CD4-positive, alpha-beta T cell treated with Interleukin-17A for 1 hour (primary cell): ENCODE data around the gene ZFHX3.

Experiments used
- DNase-seq: peaks from one replicate; pipeline ENCODE4 v3.0.0-alpha.2; 2020

ZFHX3 gene

DNA sequence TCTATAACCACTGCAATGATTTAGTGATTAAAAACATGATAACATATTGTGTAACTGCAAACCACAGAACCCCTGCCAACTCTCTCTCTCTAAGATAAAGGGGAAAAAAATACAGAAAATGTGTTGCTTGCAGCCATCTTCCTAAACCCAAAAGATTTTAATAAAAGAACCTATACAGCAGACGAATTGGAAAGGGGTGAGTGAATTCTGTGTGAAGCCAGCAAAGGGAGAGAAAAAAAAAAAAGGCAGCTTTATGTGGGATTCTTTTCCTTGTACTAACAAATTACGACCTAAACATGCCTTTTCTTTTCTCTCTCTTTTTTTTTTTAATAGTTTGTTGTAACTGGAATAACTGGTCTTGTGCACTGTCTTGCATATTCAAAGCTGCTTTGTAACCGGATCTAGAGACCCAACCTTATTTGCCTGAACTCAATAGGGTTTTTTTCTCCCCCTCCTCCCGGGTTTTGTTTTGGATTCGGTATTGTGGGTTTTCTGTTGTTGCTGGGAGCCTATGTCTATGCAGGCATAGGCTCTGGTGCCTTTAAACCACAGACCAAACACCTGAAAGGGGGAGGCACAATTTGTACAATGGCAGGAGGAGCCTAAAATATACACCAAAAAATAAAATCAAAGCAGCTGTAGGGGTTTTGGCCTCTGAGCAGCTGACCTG is 7.0 kb upstream of the ZFHX3 start:
- no peak for DNase-seq

DNA sequence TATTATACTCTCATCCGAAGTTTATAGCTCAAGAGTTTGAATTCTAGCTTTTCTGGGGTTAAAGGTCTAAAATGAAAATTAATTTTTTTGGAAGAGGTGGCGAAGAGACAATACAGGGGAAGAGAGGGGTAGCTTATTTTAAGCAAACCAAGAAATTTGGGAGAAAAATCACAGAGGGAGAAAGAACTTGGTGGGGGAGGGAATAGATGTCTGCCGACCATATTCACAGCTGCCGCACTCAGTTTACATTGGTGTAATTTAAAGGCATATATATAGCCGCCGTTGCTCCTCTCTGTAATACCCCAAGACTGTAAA is 6.5 kb upstream of the ZFHX3 start:
- no peak for DNase-seq

- no peak for DNase-seq
Observed at GRCh38 chr16:73054125-73054484, 6.2 kb upstream of the ZFHX3 start.

- DNase-seq = no peak
Observed at GRCh38 chr16:73053364-73054124, 5.6 kb upstream of the ZFHX3 start.

DNA sequence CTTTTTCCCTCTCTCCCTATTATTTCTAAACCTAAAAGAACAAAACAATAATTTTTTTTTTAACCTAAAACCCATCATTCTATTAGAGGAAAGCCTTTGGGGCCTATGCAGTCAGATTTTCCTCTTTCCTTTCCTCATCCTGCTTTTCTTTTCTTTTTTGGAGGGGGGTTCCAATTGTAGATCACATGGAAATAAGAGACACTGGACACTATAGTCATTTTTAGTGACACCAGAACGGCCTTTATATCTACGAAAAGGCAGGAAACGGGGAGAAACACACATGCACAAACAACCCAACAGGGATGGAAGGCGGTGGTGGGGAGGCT is 5.1 kb upstream of the ZFHX3 start:
- DNase-seq = no peak

DNA sequence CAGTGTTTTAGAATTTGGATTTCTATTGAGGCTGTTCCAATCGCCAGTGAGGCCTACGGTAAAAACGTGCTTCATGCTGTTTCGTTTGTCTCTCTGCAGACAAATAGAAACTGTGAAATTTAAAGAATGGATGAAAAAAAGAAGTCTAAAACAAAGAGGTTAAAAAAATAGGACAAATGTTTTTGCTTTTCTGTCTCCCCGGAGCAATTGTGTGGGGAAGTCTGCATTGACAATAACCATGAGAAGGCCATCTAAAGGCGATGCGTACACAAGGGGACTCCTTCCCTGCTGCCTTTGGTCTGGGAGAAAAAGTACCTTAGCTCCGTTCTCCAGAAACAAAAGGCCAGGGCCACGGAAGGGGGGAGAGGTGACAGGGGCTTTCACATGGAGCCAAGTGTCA is 4.6 kb upstream of the ZFHX3 start:
- no peak for DNase-seq

DNA sequence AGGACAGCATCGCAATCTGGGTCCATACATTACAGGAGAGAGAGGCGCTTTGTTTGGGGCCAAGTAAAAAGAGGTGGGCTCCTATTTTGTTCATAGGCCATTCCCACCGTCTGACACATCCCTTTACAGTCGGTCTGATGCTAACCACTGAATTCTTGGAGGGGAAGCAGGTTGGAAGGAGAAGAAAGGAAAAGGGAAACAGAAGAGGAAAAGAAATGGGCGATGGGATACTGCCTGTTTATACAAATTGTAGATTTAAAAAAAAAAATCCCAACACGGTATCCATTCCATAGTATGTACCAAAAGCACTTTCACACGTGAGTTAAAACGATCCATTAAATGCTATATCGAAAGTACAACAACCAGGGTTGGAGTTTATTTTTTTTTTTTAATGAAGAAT is 4.0 kb upstream of the ZFHX3 start:
- no peak for DNase-seq

GRCh38 chr16:73051226-73051625 is 3.3 kb upstream of the ZFHX3 start:
- no peak for DNase-seq

DNA sequence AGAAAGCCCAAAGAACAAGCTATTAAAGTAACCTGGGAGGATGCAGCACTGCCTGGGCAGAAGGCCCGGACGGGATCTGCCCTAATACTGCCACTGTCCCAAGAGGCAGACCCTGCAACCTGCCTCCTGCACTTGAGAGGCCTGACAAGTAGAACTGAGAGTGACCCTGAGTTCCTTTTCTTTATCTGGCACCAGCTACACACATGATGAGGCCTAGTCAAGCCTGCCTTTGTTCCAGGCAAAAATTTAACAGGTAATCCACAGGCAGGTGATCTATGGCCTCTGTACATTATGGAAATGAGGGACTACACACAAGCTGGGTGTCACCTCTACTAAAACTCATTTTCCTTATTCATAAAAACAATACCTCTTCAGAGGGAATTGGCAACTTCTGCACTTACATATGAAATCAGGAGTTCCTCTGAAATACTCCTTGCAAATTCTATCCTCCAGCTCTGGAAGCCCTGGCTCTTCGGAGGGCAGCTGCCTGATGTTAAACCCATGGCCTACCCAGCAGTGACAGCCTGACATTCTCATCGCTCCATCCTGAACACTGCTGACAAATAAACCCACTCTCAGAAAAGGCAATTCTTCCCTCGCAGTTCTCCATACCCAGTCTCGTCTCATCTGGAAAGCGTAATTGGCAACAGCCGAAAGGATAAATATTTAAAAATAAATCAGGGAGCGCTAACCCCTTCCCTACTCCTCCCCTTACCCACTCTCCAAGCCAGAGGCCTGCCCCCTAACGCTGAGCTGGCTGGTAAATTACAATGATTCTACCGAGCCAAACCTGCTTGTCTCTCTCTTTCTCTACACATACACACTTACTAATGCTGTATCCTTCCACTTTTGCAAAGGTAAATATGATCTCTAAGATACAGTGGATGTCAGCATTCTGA is 2.5 kb upstream of the ZFHX3 start:
- DNase-seq = no peak

- DNase-seq = no peak
Observed at GRCh38 chr16:73049511-73049910, 1.6 kb upstream of the ZFHX3 start.

DNA sequence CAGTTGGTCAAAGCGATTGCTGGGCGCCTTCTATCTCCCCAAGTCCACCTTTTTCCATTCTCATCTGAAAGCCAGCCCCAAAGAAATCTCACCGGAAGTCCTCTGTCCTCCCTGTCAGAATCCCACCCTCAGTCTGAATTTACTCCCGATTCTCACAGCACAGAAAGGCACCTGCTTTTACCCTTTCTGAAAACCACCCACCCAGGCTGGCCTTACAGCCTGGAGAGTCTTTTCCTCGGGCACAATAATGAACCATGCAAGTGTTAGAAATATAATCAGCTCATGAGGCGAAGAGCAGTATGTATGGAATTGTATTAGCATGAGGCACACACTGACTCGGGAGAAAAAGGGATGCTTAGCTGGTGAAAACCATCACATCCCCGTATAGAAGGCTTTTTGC is 1.2 kb upstream of the ZFHX3 start:
- no peak for DNase-seq

GRCh38 chr16:73048292-73049080 is 558 bp upstream of the ZFHX3 start:
- no peak for DNase-seq

DNA sequence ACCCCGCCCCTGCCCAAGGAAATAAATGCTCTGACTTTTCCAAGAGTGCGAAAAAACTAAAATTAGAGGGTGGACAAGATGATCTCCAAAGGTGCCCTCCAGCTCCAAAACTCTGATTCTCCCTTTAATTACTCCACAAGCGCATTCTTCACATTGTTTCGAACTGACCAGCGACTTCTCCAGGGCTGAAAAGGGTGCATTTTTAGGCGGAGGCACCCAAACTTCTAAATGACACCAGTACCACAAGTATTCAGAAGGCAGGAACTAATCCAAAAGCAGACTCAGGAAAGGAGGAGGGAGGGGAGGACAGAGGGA is 750 bp downstream of the ZFHX3 start:
- no peak for DNase-seq

GRCh38 chr16:73046849-73047214 is 1.1 kb downstream of the ZFHX3 start:
- DNase-seq = no peak

GRCh38 chr16:73046202-73046848 is 1.6 kb downstream of the ZFHX3 start:
- no peak for DNase-seq

GRCh38 chr16:73043828-73044467 is 4.0 kb downstream of the ZFHX3 start:
- DNase-seq = no peak

GRCh38 chr16:73042807-73043206 is 5.1 kb downstream of the ZFHX3 start:
- no peak for DNase-seq

- no peak for DNase-seq
Observed at GRCh38 chr16:73041676-73042075, 6.3 kb downstream of the ZFHX3 start.

GRCh38 chr16:73040735-73041402 is 7.1 kb downstream of the ZFHX3 start:
- DNase-seq = no peak

- DNase-seq = no peak
Observed at GRCh38 chr16:73040136-73040535, 7.8 kb downstream of the ZFHX3 start.

DNA sequence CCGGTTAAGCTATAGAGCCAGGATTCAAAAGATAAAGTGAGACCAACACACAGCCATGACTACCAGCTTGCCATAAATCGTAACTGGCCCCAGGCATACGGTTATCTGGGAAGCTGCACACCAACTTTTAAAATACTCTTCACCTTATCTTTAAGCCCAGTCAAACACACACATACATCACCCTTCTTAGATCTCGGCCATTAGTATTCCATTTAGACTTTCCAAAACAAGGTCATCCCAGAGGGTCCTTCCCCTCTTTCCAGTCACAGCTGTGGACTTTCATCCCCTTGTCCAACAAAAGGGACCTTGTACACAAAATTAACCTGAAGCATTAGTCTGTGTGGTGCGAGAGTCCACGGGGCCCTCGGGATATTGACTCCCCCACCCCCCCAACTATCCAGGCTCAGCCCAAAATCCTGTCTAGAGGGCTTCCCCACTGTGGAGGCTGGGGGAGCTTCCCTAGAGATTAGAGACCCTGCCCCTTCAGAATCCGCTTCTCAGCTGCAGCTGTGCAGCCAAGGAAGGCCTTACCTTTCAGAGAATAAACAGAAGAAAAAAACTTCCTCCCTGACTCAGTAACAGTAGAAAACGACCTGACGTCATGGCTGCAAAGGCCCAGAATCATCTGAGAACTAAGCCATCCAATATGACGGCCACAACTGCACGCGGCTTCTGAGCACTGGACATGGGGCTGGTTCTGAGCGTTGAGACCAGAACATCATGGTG is 9.9 kb downstream of the ZFHX3 start:
- no peak for DNase-seq
